OCI-LY3 (cell line): Measurements from ENCODE around the gene DNAAF5.

ENCODE experiments used
- H2AFZ ChIP-seq: fragments of 200-600, 300-600 bp; shearing (Covaris generic); 2 replicates; pipeline ENCODE4 v1.6.0; 2014; ENCODE audit warnings: antibody characterized with exemption, low read depth, low read length
- H3K27ac ChIP-seq: fragments of 200-600, 300-600 bp; sonication (generic); 2 replicates; pipeline ENCODE4 v1.5.1; 2014; ENCODE audit warnings: mild to moderate bottlenecking, low read length, moderate library complexity, mixed read lengths
- H3K27me3 ChIP-seq: fragments of 200-600, 300-600 bp; sonication (generic); 2 replicates; pipeline ENCODE4 v1.6.1; 2014; ENCODE audit warnings: low read depth, low read length, mixed read lengths
- H3K36me3 ChIP-seq: fragments of 200-600, 300-600 bp; sonication (generic); replicated peaks from 2 replicates; pipeline ENCODE3; 2014; ENCODE audit warnings: low read depth, low read length, mixed read lengths
- H3K4me1 ChIP-seq: fragments of 300-600, 200-600 bp; sonication (generic); 2 replicates; pipeline ENCODE4 v1.6.1; 2014; ENCODE audit warnings: low read length, mixed read lengths
- H3K4me2 ChIP-seq: fragments of 200-600, 300-600 bp; sonication (generic); 2 replicates; pipeline ENCODE4 v1.6.1; 2014; ENCODE audit warnings: low read length, mixed read lengths
- H3K4me3 ChIP-seq: fragments of 300-600, 200-600 bp; sonication (generic); 2 replicates; pipeline ENCODE4 v1.5.1; 2014; ENCODE audit warnings: antibody characterized with exemption, mild to moderate bottlenecking, low read length, moderate library complexity
- H3K79me2 ChIP-seq: fragments of 300-600, 200-600 bp; shearing (Covaris generic); 2 replicates; pipeline ENCODE4 v1.6.1; 2014; ENCODE audit warnings: mild to moderate bottlenecking, low read length, mixed read lengths
- H3K9ac ChIP-seq: fragments of 300-600, 200-600 bp; shearing (Covaris generic); 2 replicates; pipeline ENCODE4 v1.6.0; 2014; ENCODE audit warnings: mild to moderate bottlenecking, low read length, moderate library complexity
- H3K9me3 ChIP-seq: fragments of 200-600, 300-600 bp; shearing (Covaris generic); 2 replicates; pipeline ENCODE4 v1.6.1; 2014; ENCODE audit warnings: low read length, mixed read lengths; ENCODE audit not compliant: insufficient read depth
- H4K20me1 ChIP-seq: fragments of 200-600, 300-600 bp; sonication (generic); 2 replicates; pipeline ENCODE4 v1.6.1; 2016; ENCODE audit warnings: low read length, mixed read lengths; ENCODE audit not compliant: insufficient read depth
- CTCF ChIP-seq: fragments of 200-600, 300-600 bp; sonication (generic); IDR thresholded peaks from 2 replicates; pipeline ENCODE4 v1.5.1; 2014; ENCODE audit warnings: antibody characterized with exemption, low read length, low read depth
- EZH2phosphoT487 ChIP-seq: fragments of 200-600 bp; shearing (Covaris generic); IDR thresholded peaks from 2 replicates; pipeline ENCODE4 v1.6.1; 2018; ENCODE audit warnings: antibody characterized with exemption, mixed run types, low read depth

The DNAAF5 gene

GRCh38 chr7:762885-763284 is 36.4 kb downstream of the DNAAF5 start:
- Histone ChIP-seq H3K36me3 (peaks cover 7% of the 10 kb centered on the region), H3K27ac (no peak overlapping the region), H3K9ac (no peak overlapping the region), H2AFZ (no peak overlapping the region), H4K20me1 (no peaks in the 10 kb centered on the region), H3K4me3 (no peak overlapping the region), H3K79me2 (no peaks in the 10 kb centered on the region), H3K27me3 (no peaks in the 10 kb centered on the region), H3K9me3 (no peaks in the 10 kb centered on the region), H3K4me1 (no peaks in the 10 kb centered on the region), H3K4me2 (no peak overlapping the region)
- TF ChIP-seq CTCF = no peak
- no peak for TF ChIP-seq EZH2phosphoT487

- H3K9me3 ChIP-seq = no peaks in the 10 kb centered on the region
- no peaks in the 10 kb centered on the region for H4K20me1 ChIP-seq
- no peaks in the 10 kb centered on the region for H3K4me1 ChIP-seq
- H3K79me2 ChIP-seq = no peaks in the 10 kb centered on the region
- TF ChIP-seq EZH2phosphoT487 = no peak
- TF ChIP-seq CTCF = no peak
- peaks cover 4% of the 10 kb centered on the region for H3K36me3 ChIP-seq
- H3K27ac ChIP-seq = no peak overlapping the region
- H3K9ac ChIP-seq = no peak overlapping the region
- no peaks in the 10 kb centered on the region for H3K27me3 ChIP-seq
- no peak overlapping the region for H3K4me3 ChIP-seq
- H3K4me2 ChIP-seq = no peak overlapping the region
- no peak overlapping the region for H2AFZ ChIP-seq
Measured at GRCh38 chr7:763762-764161, 37.3 kb downstream of the DNAAF5 start.

GRCh38 chr7:765383-765782 is 38.9 kb downstream of the DNAAF5 start:
- Histone ChIP-seq H3K4me2 (no peak overlapping the region), H3K27me3 (no peaks in the 10 kb centered on the region), H3K4me3 (no peak overlapping the region), H3K36me3 (peaks cover 4% of the 10 kb centered on the region), H3K79me2 (no peaks in the 10 kb centered on the region), H3K4me1 (no peaks in the 10 kb centered on the region), H3K9ac (no peak overlapping the region), H3K27ac (no peak overlapping the region), H4K20me1 (no peaks in the 10 kb centered on the region), H3K9me3 (no peaks in the 10 kb centered on the region), H2AFZ (no peak overlapping the region)
- TF ChIP-seq CTCF (no peak), EZH2phosphoT487 (no peak)

- no peak overlapping the region for H3K4me3 ChIP-seq
- H3K4me1 ChIP-seq = no peaks in the 10 kb centered on the region
- H3K9me3 ChIP-seq = no peaks in the 10 kb centered on the region
- H4K20me1 ChIP-seq = no peaks in the 10 kb centered on the region
- H2AFZ ChIP-seq = no peak overlapping the region
- no peak for TF ChIP-seq CTCF
- no peak for TF ChIP-seq EZH2phosphoT487
- H3K79me2 ChIP-seq = no peaks in the 10 kb centered on the region
- H3K36me3 ChIP-seq = peaks cover 4% of the 10 kb centered on the region
- H3K9ac ChIP-seq = no peak overlapping the region
- no peak overlapping the region for H3K27ac ChIP-seq
- no peaks in the 10 kb centered on the region for H3K27me3 ChIP-seq
- H3K4me2 ChIP-seq = no peak overlapping the region
Measured at GRCh38 chr7:767580-767940, 41.1 kb downstream of the DNAAF5 start.
